ENCODE data around the gene PCDHA13. TPM values are rescaled to one million over a fixed set of nuclear protein-coding genes. Genes with fewer than 3 reads are reported as not detected.

PCDHA13 gene
- total RNA-seq, 1 experiment from 2014 or later = 0.33 TPM

DNA sequence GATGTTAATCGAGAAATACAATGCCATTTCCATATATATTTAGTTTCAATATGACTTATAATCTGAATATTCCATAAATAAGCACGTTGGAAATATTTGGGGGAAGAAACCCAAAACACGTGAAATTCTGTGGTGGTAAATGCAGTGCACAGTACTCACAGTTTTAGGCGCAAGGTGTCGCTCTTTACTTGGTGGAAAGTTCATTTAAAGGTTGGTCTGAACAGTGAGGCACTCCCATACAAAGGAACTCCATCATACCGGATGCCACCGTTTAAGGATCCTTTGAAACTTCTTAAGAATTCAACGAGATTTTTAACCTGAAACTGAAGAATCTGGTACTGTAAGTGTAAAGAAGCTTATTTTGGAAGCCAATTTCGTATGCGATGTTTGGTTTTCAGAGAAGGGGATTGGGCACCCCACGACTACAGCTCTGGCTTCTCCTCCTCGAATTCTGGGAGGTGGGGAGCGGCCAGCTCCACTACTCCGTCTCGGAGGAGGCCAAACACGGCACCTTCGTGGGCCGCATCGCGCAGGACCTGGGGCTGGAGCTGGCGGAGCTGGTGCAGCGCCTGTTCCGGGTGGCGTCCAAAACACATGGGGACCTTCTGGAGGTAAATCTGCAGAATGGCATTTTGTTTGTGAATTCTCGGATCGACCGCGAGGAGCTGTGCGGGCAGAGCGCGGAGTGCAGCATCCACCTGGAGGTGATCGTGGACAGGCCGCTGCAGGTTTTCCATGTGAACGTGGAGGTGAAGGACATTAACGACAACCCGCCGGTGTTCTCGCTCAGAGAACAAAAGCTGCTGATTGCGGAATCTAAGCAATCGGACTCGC lies 13.0 kb upstream of the PCDHA13 start, which contains the start of gene PCDHA11:
Gene PCDHA11, plus strand, starts transcription at position 237 of the 834 bp plus-strand sequence. Its CDS starts 147 bp downstream, at position 384.
- Mint-ChIP-seq H3K36me3 (ENCODE audit: insufficient read depth, unreplicated experiment) (no peaks in the 10 kb centered on the region), H3K4me1 (ENCODE audit: insufficient read depth, unreplicated experiment) (peaks cover 4% of the 10 kb centered on the region), H3K27ac (ENCODE audit: low read depth, unreplicated experiment) (no peak within 1 kb of the TSS), H3K27me3 (ENCODE audit: insufficient read depth, unreplicated experiment) (no peaks in the 10 kb centered on the region), H3K9me3 (ENCODE audit: unreplicated experiment) (peaks cover 7% of the 10 kb centered on the region), H3K4me3 (ENCODE audit: unreplicated experiment) (no peak within 1 kb of the TSS)
- intact Hi-C loops (cut with micrococcal nuclease) = loop anchor here (1.0 kb wide), 2 partner anchors 57 to 172 kb away; partner anchors contain the start of gene PCDHAC1
- peak; percentile 14 for DNase-seq (ENCODE audit: unreplicated experiment)
- ChIA-PET POLR2A (interaction anchor here (1.0 to 1.5 kb wide), 2 partner anchors 57 to 172 kb away, joined by 3 to 13 read pairs; partner anchors contain the start of gene PCDHAC1), CTCF (interaction anchor here (0.6 to 1.7 kb wide), 21 partner anchors 21 to 390 kb away, joined by 3 to 25 read pairs (median 3); partner anchors contain the start of gene PCDHA6)
- no TSS peak for BruUV-seq (replicated peaks)
- TF ChIP-seq, protein P1, sequence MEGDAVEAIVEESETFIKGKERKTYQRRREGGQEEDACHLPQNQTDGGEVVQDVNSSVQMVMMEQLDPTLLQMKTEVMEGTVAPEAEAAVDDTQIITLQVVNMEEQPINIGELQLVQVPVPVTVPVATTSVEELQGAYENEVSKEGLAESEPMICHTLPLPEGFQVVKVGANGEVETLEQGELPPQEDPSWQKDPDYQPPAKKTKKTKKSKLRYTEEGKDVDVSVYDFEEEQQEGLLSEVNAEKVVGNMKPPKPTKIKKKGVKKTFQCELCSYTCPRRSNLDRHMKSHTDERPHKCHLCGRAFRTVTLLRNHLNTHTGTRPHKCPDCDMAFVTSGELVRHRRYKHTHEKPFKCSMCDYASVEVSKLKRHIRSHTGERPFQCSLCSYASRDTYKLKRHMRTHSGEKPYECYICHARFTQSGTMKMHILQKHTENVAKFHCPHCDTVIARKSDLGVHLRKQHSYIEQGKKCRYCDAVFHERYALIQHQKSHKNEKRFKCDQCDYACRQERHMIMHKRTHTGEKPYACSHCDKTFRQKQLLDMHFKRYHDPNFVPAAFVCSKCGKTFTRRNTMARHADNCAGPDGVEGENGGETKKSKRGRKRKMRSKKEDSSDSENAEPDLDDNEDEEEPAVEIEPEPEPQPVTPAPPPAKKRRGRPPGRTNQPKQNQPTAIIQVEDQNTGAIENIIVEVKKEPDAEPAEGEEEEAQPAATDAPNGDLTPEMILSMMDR (IDR thresholded peaks at IDR 0.05; ENCODE audit: unreplicated experiment) = peak; percentile 47

DNA sequence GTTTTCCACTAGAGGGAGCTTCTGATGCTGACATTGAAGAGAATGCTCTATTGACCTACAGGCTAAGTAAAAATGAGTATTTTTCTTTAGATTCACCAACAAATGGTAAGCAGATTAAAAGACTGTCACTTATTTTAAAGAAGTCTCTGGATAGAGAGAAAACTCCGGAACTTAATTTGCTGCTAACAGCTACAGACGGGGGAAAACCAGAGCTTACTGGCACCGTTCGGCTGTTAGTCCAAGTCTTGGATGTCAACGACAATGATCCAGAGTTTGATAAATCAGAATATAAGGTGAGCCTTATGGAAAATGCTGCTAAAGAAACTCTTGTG lies 12.4 kb upstream of the PCDHA13 start:
- TF ChIP-seq, protein P1 (IDR thresholded peaks at IDR 0.05; ENCODE audit: unreplicated experiment) = no peak
- no TSS peak for BruUV-seq (replicated peaks)
- no peaks in the 10 kb centered on the region for H3K27me3 Mint-ChIP-seq (ENCODE audit: insufficient read depth, unreplicated experiment)
- intact Hi-C loops (cut with micrococcal nuclease) = no loop called here
- H3K9me3 Mint-ChIP-seq (ENCODE audit: unreplicated experiment) = peaks cover 2% of the 10 kb centered on the region
- ChIA-PET CTCF (interaction anchor here (0.6 to 1.7 kb wide), 19 partner anchors 25 to 390 kb away, joined by 3 to 25 read pairs (median 3); partner anchors contain the start of gene PCDHA6), POLR2A (interaction anchor here (1.0 to 1.5 kb wide), 2 partner anchors 57 to 171 kb away, joined by 3 to 13 read pairs; partner anchors contain the start of gene PCDHAC1)
- H3K36me3 Mint-ChIP-seq (ENCODE audit: insufficient read depth, unreplicated experiment) = no peaks in the 10 kb centered on the region
- peaks cover 4% of the 10 kb centered on the region for H3K4me1 Mint-ChIP-seq (ENCODE audit: insufficient read depth, unreplicated experiment)
- no peak overlapping the region for H3K27ac Mint-ChIP-seq (ENCODE audit: low read depth, unreplicated experiment)
- no peak for DNase-seq (ENCODE audit: unreplicated experiment)
- H3K4me3 Mint-ChIP-seq (ENCODE audit: unreplicated experiment) = no peak overlapping the region

DNA sequence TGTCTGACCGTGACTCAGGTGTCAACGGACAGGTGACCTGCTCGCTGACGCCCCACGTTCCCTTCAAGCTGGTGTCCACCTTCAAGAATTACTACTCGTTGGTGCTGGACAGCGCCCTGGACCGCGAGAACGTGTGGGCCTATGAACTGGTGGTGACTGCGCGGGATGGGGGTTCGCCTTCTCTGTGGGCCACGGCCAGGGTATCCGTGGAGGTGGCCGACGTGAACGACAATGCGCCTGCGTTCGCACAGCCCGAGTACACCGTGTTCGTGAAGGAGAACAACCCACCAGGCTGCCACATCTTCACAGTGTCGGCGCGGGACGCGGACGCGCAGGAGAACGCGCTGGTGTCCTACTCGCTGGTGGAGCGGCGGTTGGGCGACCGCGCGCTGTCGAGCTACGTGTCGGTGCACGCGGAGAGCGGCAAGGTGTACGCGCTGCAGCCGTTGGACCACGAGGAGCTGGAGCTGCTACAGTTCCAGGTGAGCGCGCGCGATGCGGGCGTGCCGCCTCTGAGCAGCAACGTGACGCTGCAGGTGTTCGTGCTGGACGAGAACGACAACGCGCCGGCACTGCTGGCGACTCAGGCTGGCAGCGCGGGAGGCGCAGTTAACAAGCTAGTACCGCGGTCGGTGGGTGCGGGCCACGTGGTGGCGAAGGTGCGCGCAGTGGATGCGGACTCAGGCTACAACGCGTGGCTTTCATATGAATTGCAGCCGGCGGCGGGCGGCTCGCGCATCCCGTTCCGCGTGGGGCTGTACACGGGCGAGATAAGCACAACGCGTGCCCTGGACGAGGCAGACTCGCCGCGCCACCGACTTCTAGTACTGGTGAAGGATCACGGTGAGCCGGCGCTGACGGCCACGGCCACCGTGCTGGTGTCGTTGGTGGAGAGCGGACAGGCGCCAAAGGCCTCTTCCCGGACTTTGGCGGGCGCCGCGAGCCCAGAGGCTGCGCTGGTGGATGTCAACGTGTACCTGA lies 11.4 kb upstream of the PCDHA13 start:
- no TSS peak for BruUV-seq (replicated peaks)
- ChIA-PET CTCF (interaction anchor here (0.8 to 1.7 kb wide), 7 partner anchors 10 to 170 kb away, joined by 3 to 25 read pairs (median 4); partner anchors contain the start of genes PCDHA4 and PCDHA6), POLR2A (no interaction called here)
- Mint-ChIP-seq H3K36me3 (ENCODE audit: insufficient read depth, unreplicated experiment) (peaks cover 5% of the 10 kb centered on the region), H3K4me3 (ENCODE audit: unreplicated experiment) (no peak overlapping the region), H3K27me3 (ENCODE audit: insufficient read depth, unreplicated experiment) (no peaks in the 10 kb centered on the region), H3K4me1 (ENCODE audit: insufficient read depth, unreplicated experiment) (peaks cover 4% of the 10 kb centered on the region), H3K9me3 (ENCODE audit: unreplicated experiment) (no peaks in the 10 kb centered on the region), H3K27ac (ENCODE audit: low read depth, unreplicated experiment) (no peak overlapping the region)
- TF ChIP-seq, protein P1 (IDR thresholded peaks at IDR 0.05; ENCODE audit: unreplicated experiment) = no peak
- intact Hi-C loops (cut with micrococcal nuclease) = no loop called here
- no peak for DNase-seq (ENCODE audit: unreplicated experiment)

Measured in MCF 10A (cell line).